ENCODE data around the gene HAPLN2.
"Not testable (repeated sequence)": the region's sequence is repeated elsewhere in the genome, so short reads cannot be mapped to it uniquely, and the experiment has no call there.

Gene HAPLN2

GRCh38 chr1:156610072-156610471, 9.1 kb upstream of the HAPLN2 start:
- H3K4me1 ChIP-seq (ENCODE audit: control insufficient read depth, insufficient read depth, low read length); H3K9me3 ChIP-seq (ENCODE audit: control insufficient read depth, insufficient read depth, low read depth, low read length); H3K36me3 ChIP-seq (ENCODE audit: control insufficient read depth in 2 of 2, insufficient read depth in 1 of 2, low read length in 2 of 2); H3K4me3 ChIP-seq (ENCODE audit: low read depth, low read length); H3K27ac ChIP-seq (ENCODE audit: extremely low read depth, low read depth, low read length); POLR2A ChIA-PET: not testable (repeated sequence)
- TF ChIP-seq ZNF146 (tag by site-specific recombination; IDR thresholded peaks at IDR 0.05), result peak; percentile 97
- CTCF ChIA-PET, result interaction anchor here (0.6 to 0.8 kb wide), 2 partner anchors 10 to 24 kb away, joined by 3 read pairs; no protein-coding TSS in a partner anchor

- no peak for TF ChIP-seq ZNF133 (tag by site-specific recombination; IDR thresholded peaks at IDR 0.05)
- TF ChIP-seq ZNF423 (tag by site-specific recombination; IDR thresholded peaks at IDR 0.05), result no peak
- TF ChIP-seq GLIS2 (tag by site-specific recombination; IDR thresholded peaks at IDR 0.05), result no peak
- TF ChIP-seq HOXC10 (CRISPR knock-in tag; IDR thresholded peaks at IDR 0.05), result no peak
- no peak for TF ChIP-seq ELK4 (IDR thresholded peaks at IDR 0.05; ENCODE audit: borderline replicate concordance, low read depth, low read length)
- TF ChIP-seq ZNF354C (tag by site-specific recombination; IDR thresholded peaks at IDR 0.05; ENCODE audit: borderline replicate concordance, low read depth), result no peak
- no peak for TF ChIP-seq OSR2 (tag by site-specific recombination; IDR thresholded peaks at IDR 0.05)
- no peak for TF ChIP-seq GLI4 (tag by site-specific recombination; IDR thresholded peaks at IDR 0.05)
- no peak for TF ChIP-seq SETDB1 (IDR thresholded peaks at IDR 0.05; ENCODE audit: insufficient read length, low read length)
- no peak for TF ChIP-seq TCF7L2 (IDR thresholded peaks at IDR 0.05; ENCODE audit: borderline replicate concordance, low read depth, low read length)
- no peak for TF ChIP-seq PRDM4 (tag by site-specific recombination; IDR thresholded peaks at IDR 0.05)
- no peak for TF ChIP-seq ZNF26 (tag by site-specific recombination; IDR thresholded peaks at IDR 0.05)
- TF ChIP-seq ZNF580 (tag by site-specific recombination; IDR thresholded peaks at IDR 0.05), result no peak
- no peak for TF ChIP-seq ZNF639 (tag by site-specific recombination; IDR thresholded peaks at IDR 0.05)
- no peak for TF ChIP-seq ZNF184 (tag by site-specific recombination; IDR thresholded peaks at IDR 0.05)
- TF ChIP-seq ZNF830 (tag by site-specific recombination; IDR thresholded peaks at IDR 0.05; ENCODE audit: low read depth), result no peak
- Histone ChIP-seq H3K4me1 (ENCODE audit: control insufficient read depth, insufficient read depth, low read length) (peaks cover 5% of the 10 kb centered on the region; the same call in 1 of the 2 replicates), H3K4me3 (ENCODE audit: low read depth, low read length) (no peak overlapping the region), H3K9me3 (ENCODE audit: control insufficient read depth, insufficient read depth, low read depth, low read length) (no peaks in the 10 kb centered on the region), H3K27ac (ENCODE audit: extremely low read depth, low read depth, low read length) (no peak overlapping the region), H3K36me3 (ENCODE audit: control insufficient read depth in 2 of 2, insufficient read depth in 1 of 2, low read length in 2 of 2) (no peaks in the 10 kb centered on the region)
- POLR2A ChIA-PET, result no interaction called here
- CTCF ChIA-PET, result interaction anchor here (0.6 to 8.1 kb wide), 14 partner anchors 8 to 1442 kb away, joined by 3 to 95 read pairs (median 3); partner anchors contain the start of gene NAXE
Measured at GRCh38 chr1:156612666-156613065, 6.5 kb upstream of the HAPLN2 start.
